NCI-H82 (cell line): Measurements from ENCODE around the gene SYT1.
A peak's percentile ranks its signal among the peaks of the same experiment; 100 is the strongest.

Experiments used
- DNase-seq: peaks from one replicate; lab custom pipeline; 2025; lab: John Stamatoyannopoulos, UW

SYT1 gene

DNA sequence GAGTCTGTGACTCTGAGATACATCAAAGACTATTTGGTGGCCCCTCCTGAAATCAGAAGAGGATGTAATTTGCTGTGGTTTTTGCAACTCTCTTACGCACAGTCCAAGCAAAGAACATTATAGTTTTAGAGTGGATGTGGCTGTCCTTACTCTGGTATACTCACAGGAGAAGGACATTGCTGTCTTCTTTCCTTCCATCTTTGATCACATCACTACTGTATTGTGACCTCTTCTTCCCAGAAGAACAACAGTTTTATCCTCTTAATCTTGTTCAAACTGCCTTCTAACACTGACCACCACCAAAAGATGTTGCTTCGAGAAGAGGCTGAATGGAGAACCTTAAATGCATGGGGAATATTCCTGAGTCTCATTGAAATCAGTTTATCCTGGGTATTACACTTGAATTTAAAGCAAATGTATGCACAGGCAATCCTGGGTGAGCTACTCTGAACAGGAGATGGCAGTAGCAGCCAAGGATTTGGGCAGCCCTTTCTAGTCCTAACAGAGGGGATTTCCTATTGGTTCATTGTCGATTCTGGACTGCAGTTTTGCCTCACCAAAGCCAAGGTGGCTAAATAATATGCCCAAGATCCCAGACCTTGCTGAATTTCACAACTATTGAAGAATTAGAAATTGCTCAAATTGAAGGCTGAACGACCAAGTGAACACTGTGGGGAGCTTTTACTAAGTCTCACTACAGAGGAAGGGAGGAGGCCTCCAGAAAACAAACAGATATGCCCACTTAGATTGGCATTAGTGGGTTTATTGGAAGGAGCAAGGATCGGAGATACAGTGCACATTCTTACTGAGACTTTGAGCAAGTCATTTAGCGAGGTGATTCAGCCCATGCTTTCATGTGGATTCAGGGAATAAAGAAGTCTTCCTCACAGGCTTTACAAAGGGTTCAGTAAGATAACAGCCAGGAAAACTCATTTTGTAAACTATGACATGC, 543.4 kb downstream of the SYT1 start:
- peak; percentile 73 for DNase-seq

DNA sequence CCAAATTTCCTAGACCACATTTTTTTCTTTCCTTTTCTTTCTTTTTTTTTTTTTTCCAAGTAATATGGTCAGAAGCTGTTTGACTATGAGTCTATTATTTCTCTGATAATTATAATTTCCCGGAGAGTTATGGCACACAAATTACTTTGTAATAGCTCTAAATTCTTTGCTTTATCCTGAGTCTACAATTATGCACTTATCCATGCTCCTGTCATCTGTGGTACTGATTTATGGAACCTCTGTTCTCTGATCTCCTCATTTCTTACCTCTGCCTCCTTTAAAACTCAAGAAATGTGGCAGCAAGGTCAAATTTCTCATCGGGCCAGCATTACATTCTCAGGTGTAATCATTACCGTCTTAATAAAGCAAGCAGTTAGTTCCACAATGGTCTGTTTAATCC, 544.1 kb downstream of the SYT1 start:
- DNase-seq, result no peak

DNA sequence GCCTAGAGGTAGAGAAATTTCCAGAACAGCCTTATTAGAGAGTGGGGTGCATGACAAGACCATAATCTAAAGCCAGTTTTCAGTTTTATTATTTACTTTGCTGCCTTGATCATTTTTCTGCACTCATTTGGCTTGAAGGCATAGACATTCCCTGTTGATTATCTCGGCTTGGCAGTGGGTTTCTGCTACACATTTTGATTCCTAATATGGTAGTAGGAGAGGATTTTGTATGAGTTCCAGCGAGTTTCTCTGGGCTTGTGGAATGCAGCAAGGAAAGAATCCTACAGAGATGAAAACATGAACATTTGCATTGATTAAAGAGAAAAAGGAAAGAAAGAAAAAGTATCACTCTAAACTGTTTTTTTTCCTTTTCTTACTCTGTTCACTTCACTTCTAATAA, 545.0 kb downstream of the SYT1 start:
- DNase-seq, result no peak

DNA sequence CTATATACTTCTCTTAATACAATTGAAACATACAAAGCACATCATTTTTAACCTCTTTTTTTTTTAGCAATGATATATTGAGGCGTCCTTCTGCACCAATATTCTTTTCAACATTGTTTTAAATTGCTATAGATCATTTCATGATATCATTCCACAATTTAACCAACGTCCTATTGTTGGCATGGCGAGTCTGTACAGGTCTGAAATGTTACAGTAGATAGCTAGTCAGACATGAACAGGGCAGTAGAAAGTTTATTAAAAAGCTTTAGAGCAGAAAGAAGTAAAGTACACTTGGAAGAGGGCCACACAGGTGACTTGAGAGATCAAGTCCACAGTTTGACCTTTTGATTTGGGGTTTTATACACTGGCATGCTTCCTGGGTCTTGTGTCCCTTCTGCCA, 547.2 kb downstream of the SYT1 start:
- DNase-seq, result no peak

DNA sequence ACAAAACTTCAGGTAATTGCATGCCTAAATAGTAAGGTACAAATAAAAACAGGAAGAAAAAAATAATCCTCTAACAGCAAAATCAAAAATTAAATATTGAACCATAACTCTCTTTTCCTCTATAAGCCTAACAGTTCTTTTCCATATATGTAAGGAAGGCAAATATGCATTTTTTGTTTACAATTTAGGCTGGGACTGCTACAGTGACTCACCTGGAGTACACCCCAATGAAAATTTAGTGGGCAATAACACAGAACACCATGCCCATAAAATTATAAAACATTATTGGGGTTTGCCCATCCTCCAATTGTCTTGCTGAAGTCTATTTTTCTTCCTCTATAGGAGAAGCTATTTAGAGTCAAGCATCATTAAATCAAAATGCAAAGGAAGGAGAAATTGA, 549.2 kb downstream of the SYT1 start:
- no peak for DNase-seq

DNA sequence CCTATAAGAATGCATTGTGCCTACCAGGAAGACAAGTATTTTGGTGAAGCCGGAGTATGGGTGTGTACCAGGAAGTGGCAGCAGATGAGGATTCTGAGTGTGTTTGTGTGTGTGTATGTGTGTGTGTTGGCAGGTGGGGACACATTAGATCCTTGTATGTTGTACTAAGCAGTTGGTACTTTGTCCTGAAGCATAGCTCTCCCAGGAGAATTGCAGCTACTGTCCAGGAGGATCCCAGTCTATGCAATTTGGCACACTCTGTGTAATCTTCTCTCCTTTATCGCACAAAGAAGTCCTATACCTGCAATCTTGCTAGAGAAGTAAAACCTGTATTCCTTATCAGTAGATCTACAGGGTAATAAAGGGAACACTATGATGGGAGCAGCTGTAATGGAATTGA, 549.7 kb downstream of the SYT1 start:
- no peak for DNase-seq

DNA sequence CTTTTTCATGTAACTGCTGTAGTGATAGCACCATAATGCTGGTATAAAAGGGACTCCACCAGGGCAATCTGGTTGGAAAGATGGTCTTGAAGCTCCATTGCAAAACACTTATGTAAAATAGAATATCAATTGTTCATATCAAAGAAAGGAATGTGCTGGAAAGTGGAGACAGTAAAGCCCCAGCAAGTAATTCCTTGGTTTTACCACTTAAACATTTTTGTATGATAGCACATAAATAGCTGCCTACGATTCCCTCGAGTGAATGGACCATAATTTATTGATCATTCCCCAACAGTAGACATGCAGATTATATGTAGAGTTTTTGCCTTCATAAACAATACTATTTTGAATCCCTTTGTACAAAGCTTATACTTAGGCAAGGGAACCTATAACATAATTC, 550.7 kb downstream of the SYT1 start:
- DNase-seq, result no peak

DNA sequence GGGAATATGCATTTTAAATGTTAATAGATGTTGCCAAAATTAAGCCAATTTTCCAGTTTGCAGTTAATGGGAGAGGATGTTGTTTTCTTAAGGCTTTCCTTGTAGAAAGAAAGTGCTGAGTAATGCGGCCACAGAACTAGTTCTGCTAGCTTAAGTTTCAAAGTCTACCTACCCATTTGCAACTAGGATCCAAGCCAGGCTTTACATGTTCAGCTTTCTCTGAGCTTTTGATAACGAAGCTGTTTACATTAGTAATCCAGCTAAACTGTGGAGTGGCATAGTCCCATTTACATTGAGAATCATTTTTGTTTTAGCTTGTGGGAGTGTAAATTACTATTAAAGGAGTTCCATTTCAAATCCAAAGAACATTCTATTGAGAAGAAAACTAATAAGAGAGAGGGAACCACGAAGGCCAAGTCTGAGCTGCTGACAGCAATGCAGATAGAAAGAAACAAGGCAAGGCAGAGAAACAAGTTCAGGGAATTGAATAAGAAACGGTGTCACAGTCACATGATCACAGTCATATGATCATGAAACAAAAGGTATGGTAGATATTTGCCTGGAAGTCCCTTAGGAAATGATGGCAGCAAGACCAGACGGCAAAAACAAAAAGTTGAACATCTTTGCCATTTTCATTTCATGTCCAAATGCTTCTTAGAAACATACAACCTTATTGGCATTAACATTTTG, 551.3 kb downstream of the SYT1 start:
- no peak for DNase-seq

DNA sequence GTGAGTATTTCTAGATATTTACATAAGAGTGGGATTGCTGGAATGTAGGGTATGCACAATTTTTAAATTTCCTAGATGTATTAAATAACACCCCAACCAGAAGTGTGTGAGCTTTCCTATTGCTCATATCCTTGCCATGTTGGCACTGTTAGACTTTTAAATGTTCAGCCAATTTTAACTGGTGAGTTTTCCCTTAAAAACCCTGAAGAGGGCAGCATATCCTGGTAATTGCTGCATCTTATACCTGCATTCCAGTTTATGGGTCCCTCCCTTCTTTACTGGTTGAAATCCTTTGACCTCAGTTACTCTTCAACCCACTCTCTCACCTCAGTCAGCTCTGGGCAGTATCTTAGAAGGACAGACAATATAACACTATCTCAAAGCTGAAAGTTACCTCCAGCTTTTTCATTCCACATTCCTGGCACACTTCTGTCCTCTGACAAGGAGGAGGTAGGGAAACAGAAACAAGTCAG, 555.6 kb downstream of the SYT1 start:
- DNase-seq, result peak; percentile 35

DNA sequence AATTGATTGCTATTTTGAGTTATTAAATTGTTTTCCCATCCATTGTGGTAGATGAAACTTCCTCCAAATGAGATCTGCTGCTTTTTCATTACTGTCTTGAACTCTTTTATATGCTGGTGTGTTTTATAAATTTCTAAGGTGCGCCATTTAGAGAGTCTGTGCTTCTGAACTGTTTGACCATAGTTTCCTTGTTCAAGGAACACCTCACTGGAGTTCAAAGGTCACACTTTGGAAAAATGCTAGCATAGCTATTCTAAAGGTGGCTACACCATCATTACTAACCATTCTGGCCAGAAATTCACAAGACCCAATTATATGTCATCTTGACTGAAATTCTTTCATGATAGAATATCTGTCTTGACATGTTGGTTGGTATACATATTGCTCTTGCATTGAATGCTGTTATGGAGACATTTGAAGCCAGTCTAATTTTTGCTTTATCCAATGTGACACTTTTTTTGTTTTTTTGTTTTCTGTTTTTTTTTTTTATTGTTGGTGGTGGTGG, 556.7 kb downstream of the SYT1 start:
- DNase-seq, result no peak

DNA sequence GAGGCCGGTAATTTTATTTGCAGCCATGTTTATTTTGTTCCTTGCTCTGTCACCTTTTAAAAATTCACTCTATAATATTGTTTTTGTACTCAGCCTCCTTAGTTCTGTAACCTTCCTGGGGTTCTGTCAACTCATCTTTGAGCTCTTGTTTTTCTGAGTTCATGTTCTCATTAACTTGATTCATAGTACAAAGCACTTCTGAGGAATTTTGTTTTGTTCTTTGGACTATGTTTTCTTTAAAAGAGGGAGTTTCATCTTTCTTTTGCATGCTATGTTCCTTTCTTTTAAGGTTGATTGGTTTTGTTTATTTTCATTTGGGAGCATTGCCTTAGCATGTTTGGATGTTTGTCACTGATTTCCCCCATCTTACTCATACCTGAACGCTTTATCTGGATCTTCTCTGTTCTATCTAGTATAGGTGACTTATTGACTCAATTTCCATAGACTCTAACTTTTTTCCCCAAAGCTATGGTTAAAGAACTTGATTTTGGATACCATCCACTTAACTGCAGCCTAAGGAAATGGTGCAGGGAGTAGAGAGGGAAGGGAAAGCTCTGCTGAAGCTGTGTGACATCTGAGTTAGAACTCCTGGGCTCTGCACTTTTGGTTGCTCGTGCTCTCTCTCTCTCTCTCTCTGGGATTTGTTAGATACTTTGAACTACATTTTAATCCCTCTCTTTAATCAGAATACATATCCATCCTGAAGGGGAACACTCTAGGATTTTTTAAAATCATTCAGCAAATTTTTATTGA, 557.7 kb downstream of the SYT1 start:
- no peak for DNase-seq

DNA sequence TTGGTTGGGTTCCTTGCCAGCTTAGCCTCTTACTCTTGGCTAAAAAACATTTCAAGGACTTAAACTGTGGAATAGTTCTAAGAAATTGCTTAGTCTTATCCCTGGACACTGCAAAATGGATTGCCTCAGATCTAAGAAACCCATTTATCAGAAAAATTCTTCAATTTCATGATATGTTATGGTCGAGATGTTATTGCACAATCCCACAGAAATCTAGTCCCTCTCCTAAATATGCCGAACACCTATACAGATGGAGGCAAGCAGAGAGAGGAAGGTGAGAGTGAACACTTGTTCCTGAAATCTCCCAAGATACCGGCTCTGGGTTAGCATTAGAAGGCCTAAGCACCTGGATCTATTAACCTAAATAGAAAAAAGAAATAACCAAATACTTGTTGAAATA, 559.0 kb downstream of the SYT1 start:
- no peak for DNase-seq

DNA sequence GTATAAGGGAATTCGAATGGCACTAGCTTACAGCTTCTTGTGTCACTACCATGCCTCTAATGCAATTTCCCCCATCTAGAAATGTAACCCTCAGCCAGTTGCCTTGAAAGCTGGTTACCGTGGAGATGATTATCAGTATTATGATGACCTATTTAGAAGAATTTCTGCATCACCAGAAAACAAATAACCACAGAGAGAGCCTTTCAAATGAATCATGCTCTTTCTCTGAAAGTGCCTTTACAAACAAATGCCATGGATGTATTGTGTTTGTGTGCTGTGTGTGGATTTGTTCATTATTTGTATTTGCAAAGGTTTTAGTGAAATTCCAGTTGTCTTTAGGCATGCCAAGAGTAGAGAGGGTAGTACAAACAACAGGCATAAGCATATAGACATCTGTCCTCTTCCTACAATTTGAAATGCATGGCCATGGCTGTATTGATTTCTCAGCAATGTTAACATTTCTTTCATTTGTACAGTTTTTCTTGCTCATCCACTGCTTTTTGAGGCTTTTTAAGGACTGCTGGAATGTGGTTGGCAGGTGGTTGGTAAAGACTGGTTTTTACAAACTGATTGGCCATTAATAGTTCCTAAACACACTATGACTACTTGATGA, 559.6 kb downstream of the SYT1 start:
- DNase-seq, result peak; percentile 13

DNA sequence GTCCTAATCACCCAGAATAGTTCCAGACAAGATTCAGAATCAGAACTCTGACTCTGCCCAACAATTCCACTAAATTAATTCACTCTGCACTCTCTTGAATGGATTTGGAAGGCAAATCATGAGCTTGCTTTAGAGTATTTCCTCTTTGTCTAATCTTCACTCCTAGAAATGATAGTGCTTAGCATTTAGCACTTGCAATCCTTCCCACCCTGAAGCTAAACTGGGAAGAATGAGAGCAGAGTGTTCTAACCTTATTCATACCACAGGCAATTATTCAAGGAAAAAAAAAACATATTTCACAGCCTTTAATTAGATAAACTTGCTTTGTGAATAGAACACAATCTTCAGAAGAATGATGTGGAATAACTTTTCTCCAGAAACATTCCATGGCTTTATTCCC, 561.5 kb downstream of the SYT1 start:
- no peak for DNase-seq

DNA sequence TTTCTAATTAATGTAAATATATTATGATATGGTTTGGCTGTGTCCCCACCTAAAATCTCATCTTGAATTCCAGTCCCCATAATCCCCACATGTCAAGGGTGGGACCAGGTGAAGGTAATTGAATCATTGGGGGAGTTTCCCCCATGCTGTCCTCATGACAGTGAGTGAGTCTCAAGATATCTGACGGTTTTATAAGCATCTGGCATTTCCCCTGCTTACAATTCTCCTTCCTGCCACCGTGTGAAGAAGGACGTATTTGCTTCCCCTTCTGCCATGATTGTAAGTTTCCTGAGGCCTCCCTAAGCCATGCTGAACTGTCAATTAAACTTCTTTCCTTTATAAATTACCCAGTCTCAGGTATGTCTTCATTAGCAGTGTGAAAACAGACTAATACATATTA, 562.2 kb downstream of the SYT1 start:
- peak; percentile 22 for DNase-seq

DNA sequence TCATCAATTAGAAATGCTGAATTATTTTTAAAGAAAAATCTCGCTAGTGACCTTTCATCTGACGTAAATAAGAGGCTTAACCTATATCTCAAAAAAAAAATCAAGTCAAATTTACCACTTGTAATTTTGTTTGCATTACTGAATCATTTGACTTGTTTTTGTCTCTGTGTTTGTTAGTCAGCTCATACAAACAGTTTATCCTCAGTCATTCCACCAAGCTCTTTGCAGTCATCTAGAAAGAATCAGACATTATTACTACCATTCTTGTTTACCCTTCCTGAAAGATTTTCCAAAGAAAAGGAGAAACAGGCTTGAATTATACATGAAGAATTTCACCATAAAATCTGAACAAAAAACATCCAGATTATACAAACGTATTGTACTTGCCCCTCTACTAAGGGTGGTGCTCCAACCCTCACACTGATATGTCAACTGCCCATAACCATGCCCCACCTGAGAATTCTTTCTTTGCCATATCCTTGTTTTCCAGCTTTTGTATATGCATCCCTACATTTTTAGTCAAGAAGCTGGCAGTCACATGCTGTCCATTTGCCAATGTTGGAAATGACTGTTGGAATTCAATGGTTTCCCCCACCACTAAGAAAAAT, 569.0 kb downstream of the SYT1 start:
- no peak for DNase-seq

DNA sequence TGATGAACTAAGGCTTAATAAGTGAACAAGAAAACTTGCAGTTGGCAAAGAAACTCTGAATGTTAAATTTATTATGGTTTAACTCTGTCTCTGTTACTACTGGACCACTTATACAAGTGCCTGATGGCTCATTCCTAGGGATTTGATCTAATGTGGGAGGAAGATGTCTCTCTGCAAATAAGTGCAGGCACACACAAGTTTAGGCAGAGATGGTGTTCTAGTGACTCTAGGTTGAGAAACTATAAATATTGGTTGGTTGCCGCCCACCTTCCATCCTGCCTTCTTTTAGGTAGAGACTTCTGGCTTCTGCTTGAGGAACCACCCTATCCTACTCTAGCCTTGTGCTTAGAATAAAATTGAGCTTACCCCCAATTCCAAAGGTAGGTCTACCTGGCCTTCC, 570.0 kb downstream of the SYT1 start:
- DNase-seq, result no peak

DNA sequence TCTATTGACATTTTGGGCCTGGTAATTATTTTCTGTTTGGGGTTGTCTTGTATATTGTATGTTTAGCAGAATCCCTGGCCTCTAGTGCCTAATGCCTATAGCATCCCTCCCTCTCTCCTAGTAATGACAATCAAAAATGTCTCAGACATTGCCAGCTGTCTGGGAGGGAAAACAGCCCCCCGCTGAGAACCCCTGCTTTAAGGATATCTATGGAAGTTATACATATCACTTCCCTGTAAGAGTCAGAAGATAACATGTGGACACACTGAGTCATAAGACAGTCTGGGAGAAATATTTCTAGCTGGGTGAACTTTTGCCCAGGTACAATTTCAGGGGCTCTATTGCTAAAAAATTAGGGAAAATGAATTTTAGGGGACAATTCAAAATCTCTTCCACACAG, 571.2 kb downstream of the SYT1 start:
- no peak for DNase-seq

DNA sequence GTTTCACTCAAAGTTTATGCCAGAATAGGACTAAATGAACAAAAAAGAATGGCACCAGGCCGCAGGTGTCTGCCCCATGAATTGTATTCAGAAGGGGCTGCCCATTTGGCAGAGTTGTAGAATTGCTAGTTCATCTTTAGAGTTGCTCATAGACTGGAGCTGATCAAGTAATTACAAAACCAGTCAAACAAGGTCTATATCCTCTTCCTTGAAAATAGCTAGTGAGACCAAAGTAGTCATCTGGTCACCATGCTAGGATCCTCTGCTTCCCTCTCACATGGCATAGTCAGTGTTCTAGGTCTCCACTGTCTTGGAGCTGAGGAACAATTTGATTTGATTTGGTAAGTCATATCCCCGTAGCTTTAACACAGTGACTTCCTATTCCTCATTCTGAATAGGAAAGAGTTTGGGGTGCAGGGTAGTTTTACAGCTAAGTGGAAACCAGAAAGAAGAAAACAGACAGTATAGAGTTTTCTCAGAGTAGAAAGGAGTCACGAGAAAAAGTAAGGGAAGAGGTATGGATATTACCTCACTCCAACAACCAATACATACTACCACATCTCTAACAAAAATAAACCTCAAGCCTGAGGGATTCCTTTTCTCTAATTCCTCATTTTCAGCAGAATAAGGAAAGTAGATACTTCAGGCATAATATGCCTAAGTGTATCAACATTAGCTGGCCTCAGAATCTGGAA, 574.1 kb downstream of the SYT1 start:
- DNase-seq, result no peak

DNA sequence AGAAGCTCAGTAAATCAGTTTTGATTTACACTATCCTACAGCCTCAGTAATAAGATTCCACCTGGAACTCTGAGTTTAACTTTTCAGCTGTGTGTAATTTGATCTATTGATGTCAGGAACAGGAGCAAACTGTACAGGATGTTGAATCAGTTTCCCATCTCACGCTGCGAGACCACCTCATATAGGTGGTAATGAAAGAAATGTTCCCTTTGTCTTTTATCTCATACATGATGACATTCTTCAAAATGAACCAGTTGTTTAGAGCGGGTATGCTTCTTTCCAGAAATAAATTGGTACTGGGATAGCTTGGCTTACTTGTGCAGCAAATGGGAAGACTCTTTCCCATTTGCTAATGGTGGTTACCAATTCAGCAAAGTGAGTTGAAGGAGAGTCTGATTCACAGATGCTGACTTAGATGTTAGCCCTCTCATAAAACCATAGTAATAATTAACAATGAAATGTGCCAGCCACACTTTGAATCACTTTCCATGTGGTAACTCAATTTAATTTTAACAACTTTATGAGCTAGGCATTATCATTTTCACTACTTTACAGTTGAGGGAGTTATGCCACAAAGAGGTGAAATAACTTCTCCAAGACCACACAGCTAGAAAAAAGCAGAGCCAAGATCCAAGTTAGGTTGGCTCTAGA, 574.7 kb downstream of the SYT1 start:
- DNase-seq, result no peak
